Cerebellar nuclear complex (tissue), 1 donor: ENCODE measurements around the gene VAV1.
"Not testable (repeated sequence)": the region's sequence is repeated elsewhere in the genome, so short reads cannot be mapped to it uniquely, and the experiment has no call there.

Experiments used
- DNase-seq, 2 experiments: peaks; one replicate each; lab custom pipeline; 2025; lab: John Stamatoyannopoulos, UW

The VAV1 gene

GRCh38 chr19:6760606-6761005 lies 11.9 kb upstream of the VAV1 start:
- DNase-seq = no peak

DNA sequence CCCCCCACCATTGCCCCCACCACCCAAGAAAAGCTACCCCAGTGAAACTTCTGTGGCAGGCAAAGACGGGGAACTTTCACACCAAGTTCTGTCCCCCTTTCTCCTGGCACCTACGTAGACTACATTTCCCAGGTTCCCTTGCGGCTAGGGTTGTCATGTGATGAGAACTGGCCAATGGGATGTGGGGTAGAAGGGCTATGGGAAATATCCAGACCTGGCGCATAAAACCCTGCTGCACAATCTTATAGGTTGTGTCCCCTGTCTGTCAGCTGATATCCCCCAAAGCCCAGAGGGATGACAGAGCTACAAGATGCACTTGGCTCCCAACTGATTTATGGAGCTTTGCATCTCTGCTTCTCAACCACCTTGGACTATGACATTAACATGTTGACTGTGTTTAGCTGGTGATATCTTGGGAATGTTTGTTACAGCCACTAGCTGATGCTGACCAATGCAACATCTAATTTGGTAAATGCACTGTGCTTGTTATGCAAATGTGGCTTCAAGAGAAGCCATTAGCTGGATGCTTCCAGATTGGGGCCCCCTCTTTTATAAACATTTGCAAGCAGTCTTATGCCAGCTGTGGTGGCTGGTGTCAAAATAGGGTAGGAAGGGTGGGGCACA lies 11.3 kb upstream of the VAV1 start:
- no peak for DNase-seq

- not testable (repeated sequence) for DNase-seq
These were observed 10.2 kb upstream of the VAV1 start for GRCh38 chr19:6762253-6762797.

- no peak for DNase-seq
These were observed 6.7 kb upstream of the VAV1 start for GRCh38 chr19:6765738-6766356.

- no peak for DNase-seq
These were observed 6.0 kb upstream of the VAV1 start for GRCh38 chr19:6766357-6767080.

GRCh38 chr19:6767081-6767356 lies 5.5 kb upstream of the VAV1 start:
- no peak for DNase-seq

DNA sequence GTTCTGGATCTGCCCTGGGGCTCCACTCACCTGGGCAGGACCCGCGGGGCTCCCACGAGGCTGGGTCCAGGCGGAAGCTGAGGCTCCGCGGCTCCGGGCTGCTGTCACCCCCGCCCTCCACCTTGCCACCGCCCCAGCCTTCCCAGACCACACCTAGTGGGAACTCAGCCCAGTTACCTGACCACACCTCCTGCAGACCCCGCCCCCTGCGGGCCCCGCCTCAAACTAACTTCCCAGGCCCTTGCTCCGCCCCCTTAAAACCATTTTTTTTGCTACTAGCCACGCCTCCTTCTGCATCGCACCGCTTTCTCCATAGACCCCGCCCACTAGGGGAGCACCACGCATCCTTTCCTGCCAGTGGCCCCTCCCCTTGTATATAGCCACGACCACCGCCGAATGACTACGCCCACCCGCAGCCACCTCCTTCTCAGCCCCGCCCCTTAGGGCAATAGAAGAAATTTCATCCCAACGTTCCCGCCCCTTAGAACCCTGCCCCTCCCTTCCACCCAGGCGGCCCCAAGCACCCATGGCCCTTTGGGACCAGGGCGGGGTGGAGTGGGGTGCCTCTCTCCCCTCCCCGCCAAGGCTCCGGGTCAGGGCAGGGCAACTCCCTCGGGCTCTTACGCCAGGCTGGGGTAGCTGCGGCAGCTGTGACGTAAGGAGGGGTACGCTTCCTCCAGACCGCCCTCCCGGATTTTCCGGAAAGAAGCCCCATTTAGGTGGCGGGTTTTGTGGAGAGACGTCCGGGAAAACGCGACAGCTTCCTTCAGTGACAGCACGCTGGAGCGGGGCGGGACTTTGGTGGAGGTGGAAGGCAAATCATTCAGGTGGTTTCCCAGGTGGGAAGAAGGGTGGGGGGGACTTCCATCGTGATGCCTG lies 4.9 kb upstream of the VAV1 start, which contains the start of gene SH2D3A:
Gene SH2D3A, minus strand, starts transcription at position 79 of the 879 bp plus-strand sequence. CDS start 3,687 bp downstream, outside the sequence.
- DNase-seq = no peak

DNA sequence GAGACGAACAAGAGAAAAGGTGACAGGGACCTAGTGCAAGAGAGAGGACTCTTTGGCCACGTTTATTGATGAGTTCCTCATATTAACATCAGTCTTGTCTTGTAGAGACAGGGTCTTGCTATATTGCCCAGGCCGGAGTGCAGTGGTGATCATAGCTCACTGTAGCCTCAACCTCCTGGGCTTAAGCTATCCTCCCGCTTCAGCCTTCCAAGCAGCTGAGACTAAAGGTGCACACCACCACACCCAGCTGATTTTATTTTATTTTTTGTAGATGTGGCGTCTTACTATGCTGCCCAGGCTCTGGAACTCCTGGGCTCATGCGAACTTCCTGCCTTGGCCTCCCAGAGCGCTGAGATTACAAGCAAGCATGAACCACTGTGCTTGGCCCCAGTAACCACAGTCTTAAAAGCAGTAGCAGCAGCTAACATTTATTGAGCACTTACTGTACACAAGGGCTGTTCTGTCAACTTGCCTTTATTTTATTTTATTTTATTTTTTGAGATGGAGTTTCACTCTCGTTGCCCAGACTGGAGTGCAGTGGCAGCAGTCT lies 4.2 kb upstream of the VAV1 start:
- DNase-seq = no peak

DNA sequence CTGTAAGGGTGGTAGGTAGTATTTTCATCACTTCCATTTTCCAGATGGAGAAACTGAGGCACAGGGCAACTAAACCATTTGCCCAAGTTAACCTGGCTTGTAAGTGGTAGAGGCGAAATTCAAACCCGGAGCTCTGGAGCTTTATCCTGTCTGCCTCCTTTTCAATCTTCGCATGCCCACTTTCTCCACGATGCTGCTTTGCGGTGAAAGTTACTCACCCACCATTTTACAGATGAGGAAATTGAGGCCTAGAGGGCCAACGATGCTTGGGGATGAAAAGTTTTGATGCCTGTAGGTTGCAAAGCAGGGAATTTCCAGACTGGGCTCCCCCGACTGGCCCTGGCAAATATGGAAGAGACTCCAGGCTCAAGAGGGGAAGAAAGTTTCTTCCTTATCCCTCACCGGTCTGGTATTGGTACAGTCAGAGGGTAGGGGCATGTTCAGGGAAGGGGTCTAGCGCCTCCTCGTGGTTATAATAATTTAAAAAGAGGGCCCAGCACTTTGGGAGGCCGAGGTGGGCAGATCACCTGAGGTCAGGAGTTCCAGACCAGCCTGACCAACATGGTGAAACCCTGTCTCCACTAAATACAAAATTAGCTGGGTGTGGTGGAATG lies 3.4 kb upstream of the VAV1 start:
- no peak for DNase-seq

DNA sequence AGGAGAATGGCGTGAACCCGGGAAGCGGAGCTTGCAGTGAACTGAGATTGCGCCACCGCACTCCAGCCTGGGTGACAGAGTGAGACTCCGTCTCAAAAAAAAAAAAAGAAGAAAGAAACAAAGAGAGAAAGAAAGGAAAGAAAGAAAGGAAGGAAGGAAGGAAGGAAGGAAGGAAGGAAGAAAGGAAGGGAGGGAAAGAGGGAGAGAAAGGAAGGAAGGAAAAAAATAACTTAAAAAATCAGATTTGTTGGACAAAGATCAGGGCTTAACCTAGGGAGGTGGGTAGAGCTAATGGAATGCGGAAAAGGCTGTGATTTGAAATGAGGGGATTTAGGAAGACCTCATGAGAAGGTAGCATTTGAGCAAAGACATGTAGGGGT lies 870 bp upstream of the VAV1 start:
- not testable (repeated sequence) for DNase-seq

- no peak for DNase-seq
These were observed 386 bp downstream of the VAV1 start for GRCh38 chr19:6772866-6773322.

- no peak for DNase-seq
These were observed 919 bp downstream of the VAV1 start for GRCh38 chr19:6773323-6773931.

DNA sequence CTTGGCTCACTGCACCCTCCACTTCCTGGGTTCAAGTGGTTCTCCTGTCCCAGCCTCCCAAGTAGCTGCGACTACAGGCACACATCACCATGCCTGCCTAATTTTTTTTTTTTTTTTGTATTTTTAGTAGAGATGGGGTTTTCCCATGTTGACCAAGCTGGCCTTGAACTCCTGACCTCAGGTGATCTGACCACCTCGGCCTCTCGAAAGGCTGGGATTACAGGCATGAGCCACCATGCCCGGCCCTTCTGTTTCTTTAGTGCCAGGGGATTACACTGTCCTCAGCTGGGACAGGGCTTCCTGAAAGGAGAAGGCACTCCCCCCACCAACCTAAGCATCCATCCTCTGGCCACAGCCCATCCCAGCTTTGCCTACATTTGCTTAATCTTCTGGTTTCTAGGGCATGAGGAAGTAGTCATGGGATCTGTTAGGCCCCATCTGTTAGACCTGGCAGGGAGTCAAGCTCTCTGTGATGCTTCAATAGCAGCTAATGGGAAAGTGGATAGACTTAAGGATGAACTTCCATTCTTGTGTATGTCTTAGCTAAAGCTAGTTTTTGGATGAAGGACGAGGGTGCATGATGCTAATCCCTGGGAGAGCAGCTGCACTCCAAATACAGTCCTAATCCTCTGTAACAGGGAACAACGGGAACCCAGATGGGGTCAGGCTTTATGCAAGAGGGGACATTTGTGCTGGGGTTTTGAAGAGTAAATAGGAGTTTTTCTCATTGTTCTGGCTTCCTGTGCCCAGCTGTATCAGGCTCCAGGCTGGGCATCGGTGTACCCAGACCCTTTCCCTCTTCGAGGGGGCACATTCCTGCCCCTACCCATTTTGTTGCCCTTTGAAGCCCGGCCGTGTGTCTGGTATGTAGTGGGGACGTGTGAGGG lies 2.6 kb downstream of the VAV1 start:
- DNase-seq = no peak

DNA sequence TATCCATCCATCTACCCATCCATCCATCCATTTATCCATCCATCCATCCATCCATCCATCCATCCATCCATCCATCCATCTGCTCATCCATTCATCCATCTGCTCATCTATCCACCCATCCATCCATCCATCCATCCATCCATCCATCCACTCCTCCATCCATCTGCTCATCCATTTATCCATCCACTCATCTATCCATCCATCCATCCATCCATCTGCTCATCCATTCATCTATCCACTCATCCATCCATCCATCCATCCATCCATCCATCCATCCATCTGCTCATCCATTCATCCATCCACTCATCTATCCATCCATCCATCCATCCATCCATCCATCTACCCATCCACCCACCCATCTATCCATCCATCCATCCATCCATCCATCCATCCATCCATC lies 3.5 kb downstream of the VAV1 start:
- not testable (repeated sequence) for DNase-seq

GRCh38 chr19:6776999-6777398 lies 4.5 kb downstream of the VAV1 start:
- DNase-seq = no peak

DNA sequence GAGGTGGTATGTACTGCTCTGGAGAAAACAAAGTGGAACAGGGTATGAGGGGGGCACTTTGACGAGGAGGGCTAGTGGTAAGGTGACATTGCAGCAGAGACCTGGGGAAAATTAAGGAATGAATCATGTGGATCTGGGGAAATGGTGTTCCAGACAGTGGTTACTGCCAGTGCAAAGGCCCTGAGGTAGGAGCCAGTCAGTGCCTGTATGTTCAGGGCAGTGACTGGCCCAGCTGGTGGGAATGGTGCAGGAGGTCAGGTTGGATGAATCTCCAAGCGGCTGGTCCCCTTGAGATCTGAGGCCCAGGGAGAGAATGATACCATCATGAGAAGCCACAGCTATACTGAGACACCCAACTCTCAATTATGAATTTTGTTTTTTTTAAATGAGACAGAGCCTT lies 4.9 kb downstream of the VAV1 start:
- DNase-seq = no peak

DNA sequence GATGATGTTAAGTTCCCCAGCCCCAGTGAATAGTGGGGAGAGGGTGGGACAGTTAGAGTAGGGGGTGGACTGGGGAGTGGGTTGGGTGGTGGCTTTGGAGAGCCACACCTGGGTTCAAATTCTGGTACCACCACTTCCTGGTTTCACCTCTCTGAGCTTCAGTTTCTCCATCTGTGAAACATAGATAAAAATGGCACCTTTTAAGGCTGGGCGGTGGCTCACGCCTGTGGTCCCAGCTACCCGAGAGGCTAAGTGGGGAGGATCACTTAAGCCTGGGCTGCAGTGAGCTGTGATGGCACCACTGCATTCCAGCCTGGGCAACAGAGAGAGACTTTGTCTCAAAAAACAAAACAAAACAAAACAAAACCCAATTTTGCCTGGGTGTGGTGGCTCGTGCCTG lies 5.9 kb downstream of the VAV1 start:
- no peak for DNase-seq

DNA sequence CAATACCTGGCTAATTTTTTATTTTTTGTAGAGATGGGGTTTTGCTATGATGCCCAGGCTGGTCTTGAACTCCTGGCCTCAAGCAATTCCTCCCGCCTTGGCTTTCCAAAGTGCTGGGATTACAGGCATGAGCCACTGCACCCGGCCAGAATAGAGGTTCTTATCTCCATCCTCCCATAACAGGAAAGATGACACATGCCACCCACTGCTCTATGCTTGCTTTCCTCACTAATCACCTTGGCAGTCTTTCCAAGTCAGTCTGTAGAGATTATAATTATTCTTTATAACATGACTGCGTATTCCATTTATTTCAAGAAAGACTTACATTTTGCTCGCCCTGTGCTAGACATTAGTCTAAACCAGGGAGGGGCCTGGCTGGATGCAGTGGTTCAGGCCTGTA lies 6.7 kb downstream of the VAV1 start:
- DNase-seq = no peak

- no peak for DNase-seq
These were observed 14.9 kb downstream of the VAV1 start for GRCh38 chr19:6787393-6787792.

GRCh38 chr19:6788896-6789295 lies 16.4 kb downstream of the VAV1 start:
- DNase-seq = no peak
